Measurements from ENCODE around the gene YTHDF1. TPM values are rescaled to one million over a fixed set of nuclear protein-coding genes. Genes with fewer than 3 reads are reported as not detected.

YTHDF1 gene
- total and polyA plus RNA-seq, 12 donors = 15.3 to 31.6 (median 21.4) TPM

GRCh38 chr20:63204362-63204761 lies 11.6 kb downstream of the YTHDF1 start:
- Histone ChIP-seq H3K27ac (no peak overlapping the region), H3K36me3 (peaks cover 3 to 100% (median 45%) of the 10 kb centered on the region in 9 donors), H3K9me3 (no peaks in the 10 kb centered on the region), H3K27me3 (no peaks in the 10 kb centered on the region), H3K4me3 (no peak overlapping the region), H3K4me1 (peaks cover 0 to 29% (median 7%) of the 10 kb centered on the region in 9 donors)
- TF ChIP-seq, protein P1, sequence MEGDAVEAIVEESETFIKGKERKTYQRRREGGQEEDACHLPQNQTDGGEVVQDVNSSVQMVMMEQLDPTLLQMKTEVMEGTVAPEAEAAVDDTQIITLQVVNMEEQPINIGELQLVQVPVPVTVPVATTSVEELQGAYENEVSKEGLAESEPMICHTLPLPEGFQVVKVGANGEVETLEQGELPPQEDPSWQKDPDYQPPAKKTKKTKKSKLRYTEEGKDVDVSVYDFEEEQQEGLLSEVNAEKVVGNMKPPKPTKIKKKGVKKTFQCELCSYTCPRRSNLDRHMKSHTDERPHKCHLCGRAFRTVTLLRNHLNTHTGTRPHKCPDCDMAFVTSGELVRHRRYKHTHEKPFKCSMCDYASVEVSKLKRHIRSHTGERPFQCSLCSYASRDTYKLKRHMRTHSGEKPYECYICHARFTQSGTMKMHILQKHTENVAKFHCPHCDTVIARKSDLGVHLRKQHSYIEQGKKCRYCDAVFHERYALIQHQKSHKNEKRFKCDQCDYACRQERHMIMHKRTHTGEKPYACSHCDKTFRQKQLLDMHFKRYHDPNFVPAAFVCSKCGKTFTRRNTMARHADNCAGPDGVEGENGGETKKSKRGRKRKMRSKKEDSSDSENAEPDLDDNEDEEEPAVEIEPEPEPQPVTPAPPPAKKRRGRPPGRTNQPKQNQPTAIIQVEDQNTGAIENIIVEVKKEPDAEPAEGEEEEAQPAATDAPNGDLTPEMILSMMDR (IDR thresholded peaks at IDR 0.05) = no peak
- 90 to 91% methylated on average over 5 of the region's 5 CpGs for WGBS, 2 donors
- ATAC-seq (no peak), DNase-seq (no peak)
- intact Hi-C loops (cut with DNase I) = no loop called here

GRCh38 chr20:63202811-63203526 lies 13.0 kb downstream of the YTHDF1 start:
- peaks cover 3 to 97% (median 45%) of the 10 kb centered on the region in 9 donors for H3K36me3 ChIP-seq
- intact Hi-C loops (cut with DNase I) = no loop called here
- DNase-seq (no peak), ATAC-seq (no peak)
- TF ChIP-seq, protein P1 (IDR thresholded peaks at IDR 0.05) = no peak
- WGBS, 2 donors = 93% methylated on average over 29 of the region's 29 CpGs
- no peak overlapping the region for H3K4me3 ChIP-seq
- H3K4me1 ChIP-seq = peaks cover 0 to 30% (median 17%) of the 10 kb centered on the region in 9 donors
- H3K27me3 ChIP-seq = no peaks in the 10 kb centered on the region
- no peak overlapping the region for H3K27ac ChIP-seq
- H3K9me3 ChIP-seq = no peaks in the 10 kb centered on the region

DNA sequence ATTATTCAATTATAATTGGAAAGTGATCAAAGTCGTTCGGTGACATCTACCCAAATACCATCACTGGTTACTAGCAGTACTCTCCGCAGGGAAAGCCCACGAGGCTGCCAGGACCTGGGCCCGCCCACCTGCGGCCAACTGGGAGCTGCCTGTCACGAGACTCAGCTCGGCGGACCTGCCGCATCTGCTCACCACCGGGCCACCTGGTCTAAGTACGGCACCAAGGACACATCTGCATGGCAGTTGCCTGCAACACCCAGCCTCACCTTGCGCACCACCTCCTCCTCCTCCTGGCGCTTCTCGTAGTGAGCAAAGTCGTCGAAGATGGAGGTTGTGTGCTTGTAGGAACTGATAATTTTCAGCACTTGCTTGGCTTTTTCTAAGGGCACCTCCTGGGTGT lies 13.9 kb downstream of the YTHDF1 start:
- peaks cover 3 to 97% (median 44%) of the 10 kb centered on the region in 9 donors for H3K36me3 ChIP-seq

GRCh38 chr20:63198606-63199005 lies 17.3 kb downstream of the YTHDF1 start:
- no peaks in the 10 kb centered on the region for H3K9me3 ChIP-seq
- H3K4me3 ChIP-seq = no peak overlapping the region
- intact Hi-C loops (cut with DNase I) = no loop called here
- no peaks in the 10 kb centered on the region for H3K27me3 ChIP-seq
- TF ChIP-seq, protein P1 (IDR thresholded peaks at IDR 0.05) = no peak
- DNase-seq (no peak), ATAC-seq (no peak)
- H3K4me1 ChIP-seq = peaks cover 0 to 33% (median 20%) of the 10 kb centered on the region in 9 donors
- H3K27ac ChIP-seq = no peak overlapping the region
- peaks cover 3 to 91% (median 33%) of the 10 kb centered on the region in 9 donors for H3K36me3 ChIP-seq
- WGBS, 2 donors = 74% methylated on average over 7 of the region's 7 CpGs

More for the DNA sequence above, 13.9 kb downstream of the YTHDF1 start:
- no peak overlapping the region for H3K4me3 ChIP-seq
- no peaks in the 10 kb centered on the region for H3K9me3 ChIP-seq
- ATAC-seq (no peak), DNase-seq (no peak)
- TF ChIP-seq, protein P1 (IDR thresholded peaks at IDR 0.05) = no peak
- no peak overlapping the region for H3K27ac ChIP-seq
- WGBS, 2 donors = 87 to 90% methylated on average over 17 of the region's 17 CpGs
- peaks cover 0 to 40% (median 21%) of the 10 kb centered on the region in 9 donors for H3K4me1 ChIP-seq
- intact Hi-C loops (cut with DNase I) = no loop called here
- H3K27me3 ChIP-seq = no peaks in the 10 kb centered on the region
